ENCODE results near the gene TRPC6.

TRPC6 gene

GRCh38 chr11:101583251-101584128 is at the start of gene TRPC6:
TRPC6 (minus strand) TSS chr11:101584007; CDS start chr11:101583503, 504 bp downstream.
- no peaks in the 10 kb centered on the region for H3K27me3 ChIP-seq (replicated peaks)
- DNase-seq, result peak; percentile 25
- in situ Hi-C loops (cut with HindIII; ENCODE audit: low pct_ligation_motif_present, low sequenced_read_pairs), result no loop called here
- no peaks in the 10 kb centered on the region for H3K36me3 ChIP-seq (replicated peaks)
- peak within 1 kb of the TSS; percentile 67 for H3K4me3 ChIP-seq (ENCODE audit: low read depth, low read length)
- TF ChIP-seq CTCF (IDR thresholded peaks at IDR 0.05; ENCODE audit: low read depth, low read length, missing control alignments), result no peak
- H3K27ac ChIP-seq, result no peak within 1 kb of the TSS

- no peak overlapping the region for H3K27ac ChIP-seq
- no peaks in the 10 kb centered on the region for H3K36me3 ChIP-seq (replicated peaks)
- TF ChIP-seq CTCF (IDR thresholded peaks at IDR 0.05; ENCODE audit: low read depth, low read length, missing control alignments), result no peak
- in situ Hi-C loops (cut with HindIII; ENCODE audit: low pct_ligation_motif_present, low sequenced_read_pairs), result no loop called here
- no peaks in the 10 kb centered on the region for H3K27me3 ChIP-seq (replicated peaks)
- no peak overlapping the region for H3K4me3 ChIP-seq (ENCODE audit: low read depth, low read length)
- no peak for DNase-seq
Measured at GRCh38 chr11:101620026-101620425, 36.2 kb upstream of the TRPC6 start.

- in situ Hi-C loops (cut with HindIII; ENCODE audit: low pct_ligation_motif_present, low sequenced_read_pairs), result no loop called here
- peak; percentile 62 for DNase-seq
- no peak overlapping the region for H3K4me3 ChIP-seq (ENCODE audit: low read depth, low read length)
- no peaks in the 10 kb centered on the region for H3K27me3 ChIP-seq (replicated peaks)
- H3K36me3 ChIP-seq (replicated peaks), result no peaks in the 10 kb centered on the region
- peak overlapping the region; percentile 26 for H3K27ac ChIP-seq
- TF ChIP-seq CTCF (IDR thresholded peaks at IDR 0.05; ENCODE audit: low read depth, low read length, missing control alignments), result no peak
Measured at GRCh38 chr11:101618709-101619108, 34.9 kb upstream of the TRPC6 start.

GRCh38 chr11:101617735-101618332 is 34.0 kb upstream of the TRPC6 start:
- TF ChIP-seq CTCF (IDR thresholded peaks at IDR 0.05; ENCODE audit: low read depth, low read length, missing control alignments), result no peak
- no peak for DNase-seq
- peak overlapping the region; percentile 26 for H3K27ac ChIP-seq
- no peak overlapping the region for H3K4me3 ChIP-seq (ENCODE audit: low read depth, low read length)
- H3K27me3 ChIP-seq (replicated peaks), result no peaks in the 10 kb centered on the region
- no peaks in the 10 kb centered on the region for H3K36me3 ChIP-seq (replicated peaks)
- in situ Hi-C loops (cut with HindIII; ENCODE audit: low pct_ligation_motif_present, low sequenced_read_pairs), result no loop called here

DNA sequence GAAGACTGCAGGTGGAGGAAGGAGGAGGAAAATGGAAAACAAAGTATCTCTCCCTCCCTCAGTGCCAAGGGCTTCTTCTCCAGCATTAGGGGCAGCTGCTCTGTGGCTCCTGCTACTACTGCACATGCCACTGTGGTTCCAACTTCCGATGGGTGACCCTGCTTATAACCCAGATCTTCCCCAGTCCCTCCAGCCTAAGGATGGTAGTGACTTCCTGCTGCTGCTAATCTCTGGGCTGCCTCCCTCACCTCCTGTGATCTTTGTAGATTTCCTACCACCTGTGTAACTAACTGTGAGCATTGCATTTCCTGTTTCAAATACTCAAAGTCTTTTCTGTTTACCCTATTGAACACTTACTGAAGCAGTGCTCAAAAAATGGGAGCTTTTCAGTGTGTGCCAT is 28.7 kb upstream of the TRPC6 start:
- in situ Hi-C loops (cut with HindIII; ENCODE audit: low pct_ligation_motif_present, low sequenced_read_pairs), result no loop called here
- Histone ChIP-seq H3K27ac (no peak overlapping the region), H3K36me3 (replicated peaks) (no peaks in the 10 kb centered on the region), H3K27me3 (replicated peaks) (no peaks in the 10 kb centered on the region), H3K4me3 (ENCODE audit: low read depth, low read length) (no peak overlapping the region)
- TF ChIP-seq CTCF (IDR thresholded peaks at IDR 0.05; ENCODE audit: low read depth, low read length, missing control alignments), result no peak
- no peak for DNase-seq
